HuH-7.5 (cell line): ENCODE measurements around the gene TAS2R20.

Experiments
- DNase-seq: peaks from one replicate; pipeline ENCODE4 v3.0.0; 2011; ENCODE audit warnings: low spot score

TAS2R20 gene

DNA sequence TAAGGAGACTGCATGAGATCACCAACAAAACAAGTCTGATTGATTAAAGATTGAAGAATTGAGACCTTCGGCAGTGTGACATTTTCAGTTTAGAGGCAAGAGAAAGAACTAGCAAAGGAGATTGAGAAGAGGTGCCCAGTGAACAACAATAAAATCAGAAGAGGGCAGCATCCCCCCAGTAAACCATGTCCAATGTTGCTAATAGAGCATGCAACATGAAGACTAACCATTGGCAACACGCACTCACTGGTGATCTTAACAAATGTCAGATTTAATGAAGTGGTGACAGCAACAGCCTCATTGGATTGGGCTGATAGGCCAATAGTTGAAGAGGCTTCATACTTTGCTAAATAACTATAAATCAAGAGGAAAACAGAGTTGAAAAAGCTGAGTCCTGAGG lies 38.3 kb downstream of the TAS2R20 start:
- DNase-seq = no peak

DNA sequence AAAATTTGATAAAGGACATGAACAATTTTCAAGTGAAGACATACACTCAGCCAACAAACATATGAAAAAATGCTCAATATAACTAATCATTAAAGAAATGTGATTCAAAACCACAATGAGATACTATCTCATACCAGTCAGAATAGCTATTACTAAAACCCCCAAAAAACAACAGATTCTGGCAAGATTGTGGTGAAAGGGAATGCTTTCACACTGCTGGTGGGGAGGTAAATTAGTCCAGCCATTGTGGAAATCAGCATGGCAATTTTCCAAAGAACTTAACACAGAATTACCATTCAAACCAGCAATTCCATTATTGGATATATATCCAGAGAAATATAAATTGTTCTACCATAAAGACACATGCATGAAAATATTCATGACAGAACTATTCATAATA lies 40.4 kb downstream of the TAS2R20 start:
- DNase-seq = no peak

DNA sequence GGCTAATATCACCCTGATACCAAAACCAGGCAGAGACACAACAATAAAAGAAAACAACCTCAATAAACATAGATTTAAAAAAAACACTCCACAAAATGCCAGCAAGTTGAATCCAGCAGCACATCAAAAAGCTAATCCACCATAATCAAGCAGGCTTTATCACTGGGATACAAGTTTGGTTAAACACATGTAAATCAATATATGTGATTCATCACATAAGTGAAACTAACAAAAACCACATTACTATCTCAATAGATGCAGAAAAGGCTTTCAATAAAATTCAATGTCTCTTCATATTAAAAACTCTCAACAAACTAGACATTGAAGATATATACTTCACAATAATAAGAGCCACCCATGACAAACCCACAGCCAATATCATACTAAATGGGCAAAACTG lies 42.0 kb downstream of the TAS2R20 start:
- no peak for DNase-seq

DNA sequence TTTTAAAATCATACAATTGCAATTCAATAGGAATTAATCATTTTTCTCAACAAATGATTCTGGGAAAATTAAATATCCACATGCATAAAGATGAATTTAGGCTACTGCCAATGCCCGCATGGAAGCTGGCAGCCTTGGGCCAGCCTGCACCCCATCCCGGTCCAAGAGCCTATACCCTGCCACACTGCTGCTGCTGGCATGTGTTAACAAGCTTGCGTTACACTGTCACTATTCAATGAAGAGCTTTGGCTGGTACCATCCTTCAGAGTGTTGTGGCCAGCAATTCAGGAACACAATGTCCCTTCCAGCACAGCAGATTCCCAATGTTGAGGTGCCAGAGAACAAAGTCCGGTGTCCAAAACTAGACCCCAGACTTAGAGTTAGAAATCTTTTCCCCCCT lies 45.5 kb downstream of the TAS2R20 start:
- no peak for DNase-seq
